HG03521 (cell line): ENCODE measurements around the gene VWA7.

Experiments used
- ATAC-seq: cut with Tn5 transposase; IDR thresholded peaks from one replicate; pipeline ENCODE4 v1.9.1; 2021; ENCODE audit warnings: mild to moderate bottlenecking, moderate library complexity; ENCODE audit not compliant: unreplicated experiment

The VWA7 gene

GRCh38 chr6:31760790-31761189 is 16.3 kb downstream of the VWA7 start:
- ATAC-seq: no peak

- ATAC-seq: no peak
Observed at GRCh38 chr6:31758281-31758680, 18.8 kb downstream of the VWA7 start.

GRCh38 chr6:31752739-31753319 is 24.3 kb downstream of the VWA7 start:
- ATAC-seq: no peak

- no peak for ATAC-seq
Observed at GRCh38 chr6:31750411-31751022, 26.6 kb downstream of the VWA7 start.

GRCh38 chr6:31749301-31750036 is 27.7 kb downstream of the VWA7 start:
- no peak for ATAC-seq

- no peak for ATAC-seq
Observed at GRCh38 chr6:31744422-31744821, 32.7 kb downstream of the VWA7 start.

GRCh38 chr6:31742894-31743293 is 34.2 kb downstream of the VWA7 start:
- no peak for ATAC-seq

GRCh38 chr6:31741815-31742214 is 35.3 kb downstream of the VWA7 start:
- no peak for ATAC-seq

- no peak for ATAC-seq
Observed at GRCh38 chr6:31740397-31741223, 36.5 kb downstream of the VWA7 start.

GRCh38 chr6:31739639-31740396 is 37.3 kb downstream of the VWA7 start, which contains the start of gene MSH5:
Gene MSH5 (plus strand): TSS chr6:31740005. CDS start chr6:31740467, 462 bp downstream.
- peak; percentile 77 for ATAC-seq

GRCh38 chr6:31737991-31738979 is 38.8 kb downstream of the VWA7 start:
- ATAC-seq: no peak

GRCh38 chr6:31737315-31737990 is 39.7 kb downstream of the VWA7 start:
- no peak for ATAC-seq

- ATAC-seq: no peak
Observed at GRCh38 chr6:31736768-31737314, 40.3 kb downstream of the VWA7 start.

- ATAC-seq: no peak
Observed at GRCh38 chr6:31736021-31736767, 40.9 kb downstream of the VWA7 start, which contains the start of gene CLIC1. Gene CLIC1 (minus strand): TSS chr6:31736530. CDS start chr6:31736300, 230 bp downstream.

GRCh38 chr6:31734821-31735406 is 42.2 kb downstream of the VWA7 start:
- ATAC-seq: no peak

GRCh38 chr6:31734247-31734820 is 42.8 kb downstream of the VWA7 start:
- no peak for ATAC-seq

GRCh38 chr6:31733734-31734133 is 43.4 kb downstream of the VWA7 start:
- ATAC-seq: no peak
